HepG2 (cell line): ENCODE results near the gene CIAO3. TPM values are rescaled to one million over a fixed set of nuclear protein-coding genes. Genes with fewer than 3 reads are reported as not detected.

Experiments
- CCAR2 ChIP-seq: fragments of 200-400 bp; formaldehyde crosslinking; optimal IDR thresholded peaks from 2 replicates; pipeline ENCODE3; 2018; ENCODE audit warnings: low read depth, mild to moderate bottlenecking, low read length, moderate library complexity
- CREB1 ChIP-seq, 2 experiments: fragments of 450-650 bp in 1 of 2; IDR thresholded peaks; 2 replicates each; pipeline ENCODE4 v1.6.1; 2016 to 2017; ENCODE audit warnings: control low read depth in 1 of 2, mild to moderate bottlenecking in 1 of 2, missing compliant biosample characterization in 1 of 2, missing genetic modification characterization in 1 of 2
- ISX ChIP-seq: sonication (generic); formaldehyde crosslinking; conservative IDR thresholded peaks from 2 replicates; pipeline ENCODE4 v1.5.0; 2020; ENCODE audit warnings: missing genetic modification reagents
- KDM4B ChIP-seq: sonication (generic); formaldehyde crosslinking; IDR thresholded peaks from 2 replicates; pipeline ENCODE4 v1.4.0; 2020; ENCODE audit warnings: missing genetic modification reagents
- KLF12 ChIP-seq: sonication (generic); formaldehyde crosslinking; IDR thresholded peaks from 2 replicates; pipeline ENCODE4 v1.4.0; 2020; ENCODE audit warnings: missing genetic modification reagents, borderline replicate concordance
- MED1 ChIP-seq: sonication (generic); formaldehyde crosslinking; IDR thresholded peaks from 2 replicates; pipeline ENCODE4 v1.4.0; 2020; ENCODE audit warnings: missing genetic modification reagents
- MED13 ChIP-seq: sonication (generic); formaldehyde crosslinking; IDR thresholded peaks from 2 replicates; pipeline ENCODE4 v1.5.0; 2020; ENCODE audit warnings: missing genetic modification reagents
- MXI1 ChIP-seq: IDR thresholded peaks from 3 replicates; pipeline ENCODE4 v1.6.1; 2012; ENCODE audit warnings: low read depth, low read length, inconsistent platforms, borderline replicate concordance
- POLR2A ChIP-seq, 2 experiments: IDR thresholded peaks; 2 replicates each; pipeline ENCODE4 v1.6.1; 2011; ENCODE audit warnings: low read depth in 2 of 2, low read length in 2 of 2, mild to moderate bottlenecking in 1 of 2, moderate library complexity in 1 of 2; ENCODE audit not compliant: insufficient read depth in 1 of 2
- RFX5 ChIP-seq: IDR thresholded peaks from 2 replicates; pipeline ENCODE4 v1.6.1; 2011; ENCODE audit warnings: low read depth, low read length, improper control_type of control experiment
- SMAD3 ChIP-seq: sonication (generic); formaldehyde crosslinking; IDR thresholded peaks from 2 replicates; pipeline ENCODE4 v1.4.0; 2020; ENCODE audit warnings: missing genetic modification reagents
- TEAD2 ChIP-seq: sonication (generic); formaldehyde crosslinking; IDR thresholded peaks from 2 replicates; pipeline ENCODE4 v1.9.0; 2021; ENCODE audit warnings: missing genetic modification reagents
- TMF1 ChIP-seq: sonication (generic); formaldehyde crosslinking; IDR thresholded peaks from 2 replicates; pipeline ENCODE4 v1.8.1; 2022; ENCODE audit warnings: low read depth, missing genetic modification reagents
- XRCC5 ChIP-seq: fragments of 200-400 bp; formaldehyde crosslinking; optimal IDR thresholded peaks from 2 replicates; pipeline ENCODE3; 2017; ENCODE audit warnings: mild to moderate bottlenecking, low read length
- ZFP1 ChIP-seq: IDR thresholded peaks from 2 replicates; pipeline ENCODE4 v1.6.1; 2016
- ZNF282 ChIP-seq: fragments of 450-650 bp; IDR thresholded peaks from 2 replicates; pipeline ENCODE4 v1.6.1; 2018; ENCODE audit not compliant: partially characterized antibody
- ZNF382 ChIP-seq: sonication (generic); formaldehyde crosslinking; IDR thresholded peaks from 2 replicates; pipeline ENCODE4 v1.5.0; 2020; ENCODE audit warnings: missing genetic modification reagents, mild to moderate bottlenecking, borderline replicate concordance
- ZNF567 ChIP-seq: sonication (generic); formaldehyde crosslinking; IDR thresholded peaks from 2 replicates; pipeline ENCODE4 v1.8.1; 2023; ENCODE audit warnings: mild to moderate bottlenecking, missing genetic modification reagents, borderline replicate concordance
- ZNF660 ChIP-seq: sonication (generic); formaldehyde crosslinking; IDR thresholded peaks from 2 replicates; pipeline ENCODE4 v1.5.1; 2020; ENCODE audit warnings: mild to moderate bottlenecking, low read depth, missing genetic modification reagents, borderline replicate concordance
- ZNF678 ChIP-seq: sonication (generic); formaldehyde crosslinking; IDR thresholded peaks from 2 replicates; pipeline ENCODE4 v1.4.0; 2020; ENCODE audit warnings: mild to moderate bottlenecking, missing genetic modification reagents
- ZNF7 ChIP-seq: IDR thresholded peaks from 2 replicates; pipeline ENCODE4 v1.6.1; 2016; ENCODE audit warnings: missing biosample characterization, missing genetic modification reagents
- ZNF768 ChIP-seq: sonication (generic); formaldehyde crosslinking; IDR thresholded peaks from 2 replicates; pipeline ENCODE4 v1.4.0; 2020; ENCODE audit warnings: missing genetic modification reagents
- ZNF883 ChIP-seq: sonication (generic); formaldehyde crosslinking; IDR thresholded peaks from 2 replicates; pipeline ENCODE4 v1.5.1; 2020; ENCODE audit warnings: mild to moderate bottlenecking, missing genetic modification reagents; ENCODE audit errors: not compliant biosample characterization
- polyA plus RNA-seq, 8 experiments: library from polyadenylated mRNA; depleted of rRNA in 3 of 8; stranded (reverse) in 7 of 8; unstranded in 1 of 8; fragments of >200 nt; fragmentation: Illumina TruSeq in 4 of 8; extraction: Trizol in 4 of 8; gene quantifications; 2 replicates each; pipeline versions ENCODE4 v1.2.1 to v1.2.3, GENCODE V29; 2011 to 2016; ENCODE audit warnings: low read depth in 4 of 8, missing spikeins in 1 of 8, mixed read lengths in 1 of 8; ENCODE audit not compliant: insufficient read depth in 1 of 8
- total RNA-seq, 5 experiments: library from RNA; depleted of rRNA; stranded (reverse); fragments of >200 nt; fragmentation: Illumina TruSeq; extraction: Trizol; gene quantifications; 2 replicates each; pipeline ENCODE4 v1.2.3, GENCODE V29; 2016; ENCODE audit warnings: low read depth in 1 of 5
- TF ChIP-seq, protein P1 (sequence below): sonication (generic); formaldehyde crosslinking; IDR thresholded peaks from 2 replicates; pipeline ENCODE4 v1.5.0; 2020; ENCODE audit warnings: missing genetic modification reagents, mild to moderate bottlenecking, borderline replicate concordance
- TF ChIP-seq, protein P2 (sequence below): sonication (generic); formaldehyde crosslinking; IDR thresholded peaks from 2 replicates; pipeline ENCODE4 v1.5.0; 2020; ENCODE audit warnings: missing genetic modification reagents
- TF ChIP-seq, protein P3 (sequence below): fragments of 450-650 bp; IDR thresholded peaks from 2 replicates; pipeline ENCODE4 v1.6.1; 2017
- TF ChIP-seq, protein P4 (sequence below): IDR thresholded peaks from 2 replicates; pipeline ENCODE4 v1.6.1; 2018; ENCODE audit warnings: missing genetic modification reagents, mild to moderate bottlenecking, missing compliant biosample characterization

CIAO3 gene
- total and polyA plus RNA-seq, 2 of the 13 experiments (the other 11 are each of a cell fraction or from before 2014, with no cell fraction given), result 21.7 to 25.0 TPM

DNA sequence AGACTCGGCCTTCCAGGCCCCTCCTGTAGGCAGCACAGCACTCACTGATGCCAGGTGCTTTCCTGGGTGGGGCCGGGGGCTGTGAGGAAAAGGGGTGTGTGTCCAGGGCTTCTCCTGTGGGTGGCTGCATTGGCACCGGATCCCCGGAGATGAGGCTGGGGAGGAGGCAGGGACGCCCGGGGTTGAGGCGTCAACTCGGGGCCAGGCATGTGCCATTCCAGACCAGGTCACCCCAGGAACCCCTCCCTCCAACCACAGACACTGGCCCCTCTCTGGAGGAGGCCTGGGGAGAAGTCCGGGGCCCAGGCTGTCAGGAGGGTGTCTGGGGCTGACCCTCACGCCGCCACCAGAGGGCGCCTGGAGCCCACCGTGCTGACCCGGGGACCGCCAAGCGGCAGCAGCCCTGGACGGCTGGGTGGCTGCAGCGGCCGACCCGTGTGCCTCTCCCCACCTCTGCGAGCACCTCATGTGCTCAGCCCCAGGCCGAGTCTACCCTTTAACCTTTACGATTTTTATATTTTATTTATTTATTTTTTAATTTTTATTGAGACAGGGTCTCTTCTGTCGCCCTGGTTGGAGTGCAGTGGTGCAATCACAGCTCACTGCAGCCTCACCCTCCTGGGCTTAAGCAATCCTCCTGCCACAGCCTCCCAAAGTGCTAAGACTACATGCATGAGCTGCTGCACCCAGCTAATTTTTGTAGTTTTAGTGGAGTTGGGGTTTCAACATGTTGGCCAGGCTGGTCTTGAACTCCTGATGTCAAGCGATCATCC, 29.1 kb downstream of the CIAO3 start (continued):
- TF ChIP-seq ZNF7, result no peak
- TF ChIP-seq KDM4B, result no peak
- no peak for TF ChIP-seq TEAD2 (CRISPR knock-in tag)
- TF ChIP-seq ZNF660 (CRISPR knock-in tag), result no peak
- no peak for TF ChIP-seq ZNF282
- no peak for TF ChIP-seq KLF12 (CRISPR knock-in tag)
- TF ChIP-seq, protein P1, sequence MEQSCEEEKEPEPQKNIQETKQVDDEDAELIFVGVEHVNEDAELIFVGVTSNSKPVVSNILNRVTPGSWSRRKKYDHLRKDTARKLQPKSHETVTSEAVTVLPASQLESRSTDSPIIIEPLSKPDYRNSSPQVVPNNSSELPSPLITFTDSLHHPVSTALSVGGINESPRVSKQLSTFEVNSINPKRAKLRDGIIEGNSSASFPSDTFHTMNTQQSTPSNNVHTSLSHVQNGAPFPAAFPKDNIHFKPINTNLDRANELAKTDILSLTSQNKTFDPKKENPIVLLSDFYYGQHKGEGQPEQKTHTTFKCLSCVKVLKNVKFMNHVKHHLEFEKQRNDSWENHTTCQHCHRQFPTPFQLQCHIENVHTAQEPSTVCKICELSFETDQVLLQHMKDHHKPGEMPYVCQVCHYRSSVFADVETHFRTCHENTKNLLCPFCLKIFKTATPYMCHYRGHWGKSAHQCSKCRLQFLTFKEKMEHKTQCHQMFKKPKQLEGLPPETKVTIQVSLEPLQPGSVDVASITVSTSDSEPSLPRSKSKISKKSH (CRISPR knock-in tag), result peak; percentile 56; the same call in 1 of the 2 replicates
- 0 out of 2 replicates have a peak, but pooled peaks have one; percentile 47 for TF ChIP-seq SMAD3
- TF ChIP-seq ZNF382, result no peak
- no peak for TF ChIP-seq MED13 (CRISPR knock-in tag)
- TF ChIP-seq MED1 (CRISPR knock-in tag), result no peak
- TF ChIP-seq, protein P2, sequence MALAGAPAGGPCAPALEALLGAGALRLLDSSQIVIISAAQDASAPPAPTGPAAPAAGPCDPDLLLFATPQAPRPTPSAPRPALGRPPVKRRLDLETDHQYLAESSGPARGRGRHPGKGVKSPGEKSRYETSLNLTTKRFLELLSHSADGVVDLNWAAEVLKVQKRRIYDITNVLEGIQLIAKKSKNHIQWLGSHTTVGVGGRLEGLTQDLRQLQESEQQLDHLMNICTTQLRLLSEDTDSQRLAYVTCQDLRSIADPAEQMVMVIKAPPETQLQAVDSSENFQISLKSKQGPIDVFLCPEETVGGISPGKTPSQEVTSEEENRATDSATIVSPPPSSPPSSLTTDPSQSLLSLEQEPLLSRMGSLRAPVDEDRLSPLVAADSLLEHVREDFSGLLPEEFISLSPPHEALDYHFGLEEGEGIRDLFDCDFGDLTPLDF (CRISPR knock-in tag), result no peak
- no peak for TF ChIP-seq ISX (CRISPR knock-in tag)
- TF ChIP-seq TMF1 (CRISPR knock-in tag), result no peak
- TF ChIP-seq, protein P3, sequence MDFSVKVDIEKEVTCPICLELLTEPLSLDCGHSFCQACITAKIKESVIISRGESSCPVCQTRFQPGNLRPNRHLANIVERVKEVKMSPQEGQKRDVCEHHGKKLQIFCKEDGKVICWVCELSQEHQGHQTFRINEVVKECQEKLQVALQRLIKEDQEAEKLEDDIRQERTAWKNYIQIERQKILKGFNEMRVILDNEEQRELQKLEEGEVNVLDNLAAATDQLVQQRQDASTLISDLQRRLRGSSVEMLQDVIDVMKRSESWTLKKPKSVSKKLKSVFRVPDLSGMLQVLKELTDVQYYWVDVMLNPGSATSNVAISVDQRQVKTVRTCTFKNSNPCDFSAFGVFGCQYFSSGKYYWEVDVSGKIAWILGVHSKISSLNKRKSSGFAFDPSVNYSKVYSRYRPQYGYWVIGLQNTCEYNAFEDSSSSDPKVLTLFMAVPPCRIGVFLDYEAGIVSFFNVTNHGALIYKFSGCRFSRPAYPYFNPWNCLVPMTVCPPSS, result no peak
- TF ChIP-seq RFX5, result no peak
- TF ChIP-seq ZNF883 (CRISPR knock-in tag), result no peak
- TF ChIP-seq MXI1, result peak; percentile 25; the same call in 1 of the 3 replicates
- TF ChIP-seq POLR2A (IDR thresholded peaks at IDR 0.05; ENCODE audit: insufficient read depth in 1 of 2, low read depth in 2 of 2, low read length in 2 of 2), result no peak
- no peak for TF ChIP-seq ZFP1 (CRISPR knock-in tag)
- peak; percentile 65; the same call in 1 of the 2 replicates for TF ChIP-seq ZNF768 (CRISPR knock-in tag)
- TF ChIP-seq XRCC5, result peak; percentile 31
- TF ChIP-seq CREB1 (IDR thresholded peaks at IDR 0.05), result no peak
- no peak for TF ChIP-seq CREB1 (CRISPR knock-in tag; IDR thresholded peaks at IDR 0.05)
- no peak for TF ChIP-seq ZNF567 (CRISPR knock-in tag)
- TF ChIP-seq ZNF678 (CRISPR knock-in tag), result no peak
- TF ChIP-seq, protein P4, sequence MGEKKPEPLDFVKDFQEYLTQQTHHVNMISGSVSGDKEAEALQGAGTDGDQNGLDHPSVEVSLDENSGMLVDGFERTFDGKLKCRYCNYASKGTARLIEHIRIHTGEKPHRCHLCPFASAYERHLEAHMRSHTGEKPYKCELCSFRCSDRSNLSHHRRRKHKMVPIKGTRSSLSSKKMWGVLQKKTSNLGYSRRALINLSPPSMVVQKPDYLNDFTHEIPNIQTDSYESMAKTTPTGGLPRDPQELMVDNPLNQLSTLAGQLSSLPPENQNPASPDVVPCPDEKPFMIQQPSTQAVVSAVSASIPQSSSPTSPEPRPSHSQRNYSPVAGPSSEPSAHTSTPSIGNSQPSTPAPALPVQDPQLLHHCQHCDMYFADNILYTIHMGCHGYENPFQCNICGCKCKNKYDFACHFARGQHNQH (CRISPR knock-in tag), result peak; percentile 25; the same call in 1 of the 2 replicates
- no peak for TF ChIP-seq CCAR2
